ENCODE data around the gene KRT74. TPM values are rescaled to one million over a fixed set of nuclear protein-coding genes. Genes with fewer than 3 reads are reported as not detected.

The KRT74 gene
- total and polyA plus RNA-seq, 10 donors, result not detected

- 89 to 93% (median 92%) methylated on average over 3 to 4 of the region's 4 CpGs for WGBS, 5 donors
Measured at GRCh38 chr12:52523824-52524223, 49.8 kb downstream of the KRT74 start.

GRCh38 chr12:52522346-52523011 lies 51.2 kb downstream of the KRT74 start:
- DNase-seq, result no peak
- no peaks in the 10 kb centered on the region for H3K4me1 ChIP-seq
- peaks cover 0 to 15% (median 0%) of the 10 kb centered on the region in 7 donors for H3K27me3 ChIP-seq (replicated peaks in 1 of 7)
- no peaks in the 10 kb centered on the region for H3K9me3 ChIP-seq
- H3K27ac ChIP-seq, result no peak overlapping the region
- TF ChIP-seq POLR2AphosphoS5 (IDR thresholded peaks at IDR 0.05) (no peak), CTCF (IDR thresholded peaks at IDR 0.05 in 8 of 11, conservative IDR thresholded peaks at IDR 0.05 in 3 of 11) (no peak), POLR2A (IDR thresholded peaks at IDR 0.05) (no peak)
- no peaks in the 10 kb centered on the region for H3K36me3 ChIP-seq
- intact Hi-C loops (cut with DNase I; ENCODE audit: low total_unique reads), result no loop called here
- H3K4me3 ChIP-seq, result no peak overlapping the region
- 60 to 82% (median 73%) methylated on average over 6 to 10 of the region's 10 CpGs for WGBS, 5 donors

More at GRCh38 chr12:52523824-52524223, 49.8 kb downstream of the KRT74 start:
- Histone ChIP-seq H3K4me1 (no peaks in the 10 kb centered on the region), H3K9me3 (no peaks in the 10 kb centered on the region), H3K27ac (no peak overlapping the region), H3K27me3 (replicated peaks in 1 of 7) (peaks cover 0 to 15% (median 0%) of the 10 kb centered on the region in 7 donors), H3K4me3 (no peak overlapping the region), H3K36me3 (no peaks in the 10 kb centered on the region)
- TF ChIP-seq CTCF (IDR thresholded peaks at IDR 0.05 in 8 of 11, conservative IDR thresholded peaks at IDR 0.05 in 3 of 11) (no peak), POLR2A (IDR thresholded peaks at IDR 0.05) (no peak), POLR2AphosphoS5 (IDR thresholded peaks at IDR 0.05) (no peak)
- intact Hi-C loops (cut with DNase I; ENCODE audit: low total_unique reads), result no loop called here
- DNase-seq, result no peak

- H3K36me3 ChIP-seq, result no peaks in the 10 kb centered on the region
- no peak overlapping the region for H3K27ac ChIP-seq
- no peaks in the 10 kb centered on the region for H3K4me1 ChIP-seq
- TF ChIP-seq CTCF (IDR thresholded peaks at IDR 0.05 in 8 of 11, conservative IDR thresholded peaks at IDR 0.05 in 3 of 11), result no peak
- no peak for TF ChIP-seq POLR2A (IDR thresholded peaks at IDR 0.05)
- no peak for TF ChIP-seq POLR2AphosphoS5 (IDR thresholded peaks at IDR 0.05)
- WGBS, 5 donors, result 73 to 83% (median 76%) methylated on average over 10 of the region's 10 CpGs
- peaks cover 0 to 15% (median 0%) of the 10 kb centered on the region in 7 donors for H3K27me3 ChIP-seq (replicated peaks in 1 of 7)
- intact Hi-C loops (cut with DNase I; ENCODE audit: low total_unique reads), result no loop called here
- no peaks in the 10 kb centered on the region for H3K9me3 ChIP-seq
- DNase-seq, result no peak
- no peak overlapping the region for H3K4me3 ChIP-seq
Measured at GRCh38 chr12:52521568-52522266, 51.9 kb downstream of the KRT74 start.

- WGBS, 5 donors, result 75 to 88% (median 81%) methylated on average over 10 of the region's 10 CpGs
- intact Hi-C loops (cut with DNase I; ENCODE audit: low total_unique reads), result no loop called here
- no peak for DNase-seq
- Histone ChIP-seq H3K9me3 (no peaks in the 10 kb centered on the region), H3K36me3 (no peaks in the 10 kb centered on the region), H3K27ac (no peak overlapping the region), H3K4me3 (no peak overlapping the region), H3K27me3 (replicated peaks in 1 of 7) (peaks cover 0 to 15% (median 0%) of the 10 kb centered on the region in 7 donors), H3K4me1 (no peaks in the 10 kb centered on the region)
- no peak for TF ChIP-seq POLR2A (IDR thresholded peaks at IDR 0.05)
- no peak for TF ChIP-seq CTCF (IDR thresholded peaks at IDR 0.05 in 8 of 11, conservative IDR thresholded peaks at IDR 0.05 in 3 of 11)
- TF ChIP-seq POLR2AphosphoS5 (IDR thresholded peaks at IDR 0.05), result no peak
Measured at GRCh38 chr12:52521175-52521567, 52.5 kb downstream of the KRT74 start.
